Daoy (cell line): ENCODE data around the gene DNTTIP2. TPM values are rescaled to one million over a fixed set of nuclear protein-coding genes. Genes with fewer than 3 reads are reported as not detected.
"Not testable (repeated sequence)": the region's sequence is repeated elsewhere in the genome, so short reads cannot be mapped to it uniquely, and the experiment has no call there.

ENCODE experiments used
- DNase-seq: peaks from one replicate; pipeline ENCODE4 v3.0.0-alpha.2; 2015; ENCODE audit warnings: low read depth
- total RNA-seq: library from RNA; depleted of rRNA; stranded (reverse); fragments of >200 nt; shearing (Covaris generic); gene quantifications from 2 replicates; pipeline ENCODE4 v1.2.3, GENCODE V29; 2014

Gene DNTTIP2
- total RNA-seq, 1 experiment from 2014 or later: 99.9 TPM

GRCh38 chr1:93877529-93877928, 1.5 kb downstream of the DNTTIP2 start:
- DNase-seq: no peak

GRCh38 chr1:93876244-93876643, 2.8 kb downstream of the DNTTIP2 start:
- DNase-seq: no peak

GRCh38 chr1:93874025-93874651, 4.9 kb downstream of the DNTTIP2 start:
- DNase-seq: peak; percentile 37

DNA sequence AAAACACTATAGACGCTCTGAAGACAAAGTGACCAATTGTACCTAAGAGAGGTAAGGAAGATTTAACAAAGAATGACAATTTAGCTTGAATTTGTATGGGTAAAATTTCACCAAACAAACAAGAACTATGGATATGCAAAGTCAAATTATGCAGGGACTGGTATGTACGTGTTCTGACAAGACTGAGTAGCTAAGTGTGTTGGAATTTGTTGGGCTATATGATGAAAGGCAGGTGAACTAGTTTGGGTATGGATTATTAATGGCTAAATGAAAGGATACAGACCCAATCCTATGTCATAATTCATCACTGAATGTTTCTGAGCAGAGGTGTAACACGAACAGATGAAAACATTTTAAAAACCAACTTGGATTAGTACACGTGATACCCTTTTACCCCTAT, 7.6 kb downstream of the DNTTIP2 start:
- DNase-seq: no peak

DNA sequence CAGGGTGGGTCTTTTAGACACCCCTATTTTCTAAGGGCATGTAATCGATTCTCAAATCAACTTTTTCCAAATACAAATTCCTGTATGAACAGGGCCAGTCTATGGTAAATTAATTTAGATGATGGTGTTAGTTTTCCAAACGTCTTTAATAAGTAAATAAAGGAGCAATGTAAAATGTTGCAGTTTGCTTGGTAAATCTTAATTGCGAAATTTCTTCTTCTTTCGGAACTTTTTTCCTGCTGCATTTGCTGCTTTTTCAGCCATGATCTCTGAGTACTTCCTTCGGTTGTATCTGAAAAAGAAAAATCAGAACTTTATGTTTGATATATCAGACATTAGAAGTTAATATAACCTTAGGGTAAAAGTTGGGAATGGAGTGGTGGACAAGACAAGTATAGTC, 9.4 kb downstream of the DNTTIP2 start:
- no peak for DNase-seq

GRCh38 chr1:93868492-93868891, 10.5 kb downstream of the DNTTIP2 start:
- not testable (repeated sequence) for DNase-seq

GRCh38 chr1:93865253-93865652, 13.8 kb downstream of the DNTTIP2 start:
- no peak for DNase-seq

GRCh38 chr1:93864175-93864574, 14.8 kb downstream of the DNTTIP2 start:
- DNase-seq: no peak

GRCh38 chr1:93857653-93858052, 21.4 kb downstream of the DNTTIP2 start:
- DNase-seq: not testable (repeated sequence)

DNA sequence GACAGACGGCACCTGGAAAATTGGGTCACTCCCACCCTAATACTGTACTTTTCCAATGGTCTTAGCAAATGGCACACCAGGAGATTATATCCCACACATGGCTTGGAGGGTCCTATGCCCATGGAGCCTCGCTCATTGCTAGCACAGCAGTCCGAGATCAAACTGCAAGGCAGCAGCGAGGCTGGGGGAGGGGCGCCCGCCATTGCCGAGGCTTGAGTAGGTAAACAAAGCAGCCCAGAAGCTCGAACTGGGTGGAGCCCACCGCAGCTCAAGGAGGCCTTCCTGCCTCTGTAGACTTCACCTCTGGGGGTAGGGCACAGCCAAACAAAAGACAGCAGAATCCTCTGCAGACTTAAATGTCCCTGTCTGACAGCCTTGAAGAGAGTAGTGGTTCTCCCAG, 23.0 kb downstream of the DNTTIP2 start:
- DNase-seq: not testable (repeated sequence)

DNA sequence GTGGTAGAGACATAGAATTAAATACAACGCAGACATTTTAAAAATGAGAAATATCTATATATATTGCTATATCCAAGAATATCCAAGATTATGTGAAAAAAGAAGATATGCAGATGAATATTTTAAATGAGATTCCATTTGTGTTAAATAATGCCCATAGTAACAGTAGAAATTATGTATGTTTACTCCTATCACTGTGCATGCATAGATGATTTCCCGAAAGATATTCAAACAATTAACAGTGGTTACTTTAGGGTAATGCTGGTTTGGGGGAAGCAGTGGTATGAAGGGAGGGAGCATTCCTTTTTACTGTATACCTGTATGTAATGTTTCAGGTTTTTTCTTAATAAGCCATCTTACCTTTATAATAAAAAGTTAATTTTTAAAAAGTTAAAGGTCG, 25.1 kb downstream of the DNTTIP2 start:
- DNase-seq: no peak

- DNase-seq: no peak
These were observed 27.1 kb downstream of the DNTTIP2 start for GRCh38 chr1:93851878-93852277.

DNA sequence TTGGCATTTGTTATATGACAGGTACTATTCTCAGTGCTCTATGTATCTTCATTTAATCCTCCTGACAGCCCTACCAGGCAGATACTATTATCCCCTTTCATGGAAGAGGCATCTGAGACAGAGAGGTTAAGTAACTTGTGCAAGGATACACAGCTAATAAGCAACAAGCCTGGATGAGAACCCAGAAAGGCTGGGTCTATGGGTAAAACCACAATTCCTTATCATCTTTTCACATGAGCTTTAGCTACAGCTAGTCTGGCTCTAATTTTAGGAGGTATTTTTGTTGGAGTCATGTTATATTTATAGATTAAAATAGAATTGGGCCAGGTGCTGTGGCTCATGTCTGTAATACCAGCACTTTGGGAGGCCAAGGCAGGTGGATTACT, 27.7 kb downstream of the DNTTIP2 start:
- no peak for DNase-seq

GRCh38 chr1:93850687-93851326, 28.2 kb downstream of the DNTTIP2 start:
- DNase-seq: peak; percentile 75

GRCh38 chr1:93848350-93848883, 30.6 kb downstream of the DNTTIP2 start:
- no peak for DNase-seq

- peak; percentile 79 for DNase-seq
These were observed 31.2 kb downstream of the DNTTIP2 start for GRCh38 chr1:93847811-93848288.

DNA sequence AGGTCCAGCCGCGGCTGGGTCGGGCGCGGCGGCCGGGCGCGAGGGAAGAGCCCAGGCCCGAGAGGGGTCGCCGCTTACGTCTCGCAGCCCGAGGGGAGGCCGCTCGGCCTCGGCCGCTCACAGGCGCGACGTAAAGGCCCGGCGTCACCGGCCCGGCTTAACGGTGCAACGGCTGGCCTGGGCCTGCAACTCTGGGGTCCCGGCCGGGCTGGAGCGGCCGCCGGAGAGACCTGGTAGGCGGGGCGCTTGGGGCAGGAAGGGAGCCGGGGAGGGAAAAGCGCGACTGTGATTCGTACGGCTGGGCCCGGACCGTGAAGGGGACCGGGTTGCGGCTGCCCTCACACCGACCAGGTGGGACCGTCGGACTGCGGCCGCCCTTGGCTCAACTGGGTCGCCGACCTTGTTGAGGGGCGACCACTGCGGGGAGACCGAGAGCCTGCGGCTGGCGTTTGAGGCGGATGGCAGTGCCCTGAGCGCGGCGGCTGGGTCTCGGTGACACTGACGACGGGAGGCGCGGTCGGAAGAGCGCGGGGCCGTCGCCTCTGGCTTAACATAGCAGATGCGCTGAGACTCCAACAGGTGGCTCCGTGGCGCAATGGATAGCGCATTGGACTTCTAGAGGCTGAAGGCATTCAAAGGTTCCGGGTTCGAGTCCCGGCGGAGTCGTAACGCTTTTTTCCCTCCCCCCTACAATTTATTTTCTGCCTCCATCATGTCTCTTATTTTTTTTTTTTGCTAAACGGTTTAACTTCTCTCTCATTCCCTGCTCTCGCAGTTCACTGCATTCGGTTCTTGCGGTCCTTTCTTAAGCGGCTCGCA, 31.8 kb downstream of the DNTTIP2 start:
- DNase-seq: peak; percentile 96

- peak; percentile 95 for DNase-seq
These were observed 32.6 kb downstream of the DNTTIP2 start for GRCh38 chr1:93846206-93846991.

DNA sequence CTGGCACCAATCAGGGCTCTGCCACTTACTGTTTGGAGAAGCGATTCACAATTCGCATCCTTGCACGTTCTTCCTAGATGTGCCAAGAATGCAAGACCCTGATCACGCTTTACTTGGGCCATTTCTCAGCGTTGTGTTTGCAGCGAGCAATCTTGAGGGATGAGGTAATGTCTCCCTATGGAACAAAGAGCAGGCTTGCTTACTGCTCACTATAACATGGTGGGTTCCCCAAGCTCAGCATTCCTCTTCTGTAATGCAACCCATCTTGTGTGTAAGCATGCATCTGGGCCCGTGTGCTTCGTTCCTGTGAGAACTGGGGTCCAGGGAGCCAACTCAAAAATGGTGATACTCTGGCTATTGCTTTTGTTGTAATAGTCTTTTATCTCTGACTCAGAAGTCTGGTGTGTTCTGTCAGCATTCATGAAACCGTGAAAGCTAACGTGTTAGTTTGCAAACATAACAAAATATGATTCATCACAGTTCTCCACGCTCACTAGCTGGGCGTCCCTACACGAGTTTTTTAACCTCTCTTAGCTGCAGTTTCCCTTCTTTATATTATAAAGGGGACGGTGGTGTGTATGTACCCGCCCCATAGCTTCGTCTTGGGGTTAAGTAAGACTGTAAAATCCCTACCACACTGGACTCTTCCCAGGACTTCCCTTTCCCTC, 33.3 kb downstream of the DNTTIP2 start:
- peak; percentile 90 for DNase-seq

DNA sequence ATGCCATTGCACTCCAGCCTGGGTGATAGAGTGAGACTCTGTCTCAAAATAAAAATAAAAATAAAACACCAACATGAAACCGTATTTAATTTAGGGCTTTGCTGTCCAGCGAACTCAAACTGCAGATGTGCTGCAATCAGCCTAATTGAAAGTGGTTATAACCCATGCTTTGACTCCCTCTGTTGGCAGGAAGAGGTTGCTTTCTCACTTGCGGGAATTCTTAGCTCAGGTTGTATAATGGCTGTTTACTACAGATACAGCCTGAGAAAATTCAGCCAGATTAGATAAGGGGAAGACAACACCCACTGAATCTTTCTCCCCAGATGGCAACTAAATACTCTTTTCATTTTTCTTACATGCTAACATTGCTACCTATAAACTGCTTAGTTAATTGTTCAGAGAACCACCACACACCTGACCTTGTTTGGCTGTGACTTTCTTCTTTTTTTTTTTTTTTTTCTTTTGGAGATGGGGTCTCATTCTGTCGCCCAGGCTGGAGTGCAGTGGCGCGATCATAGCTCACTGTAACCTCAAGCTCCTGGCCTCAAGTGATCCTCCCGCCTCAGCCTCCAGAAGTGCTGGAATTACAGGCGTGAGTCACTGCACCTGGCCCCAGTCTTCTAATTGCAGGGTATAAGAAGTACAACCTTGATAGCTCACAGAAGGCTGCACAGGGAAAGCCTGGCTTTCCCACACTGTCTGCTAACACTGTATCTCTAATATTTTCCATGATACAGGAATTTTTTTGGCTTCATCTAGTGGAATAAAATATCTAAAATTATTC, 34.6 kb downstream of the DNTTIP2 start:
- DNase-seq: peak; percentile 84
